GM10266 (cell line): Measurements from ENCODE around the gene FSCN2.

ENCODE experiments used
- DNase-seq: peaks from one replicate; pipeline ENCODE4 v3.0.0; 2012; ENCODE audit errors: extremely low spot score
- TF ChIP-seq, protein P1 (sequence below): IDR thresholded peaks from 2 replicates; pipeline ENCODE4 v1.5.1; 2012; ENCODE audit warnings: mild to moderate bottlenecking, low read depth; ENCODE audit not compliant: control insufficient read depth, insufficient read depth; ENCODE audit errors: missing control alignments

FSCN2 gene

DNA sequence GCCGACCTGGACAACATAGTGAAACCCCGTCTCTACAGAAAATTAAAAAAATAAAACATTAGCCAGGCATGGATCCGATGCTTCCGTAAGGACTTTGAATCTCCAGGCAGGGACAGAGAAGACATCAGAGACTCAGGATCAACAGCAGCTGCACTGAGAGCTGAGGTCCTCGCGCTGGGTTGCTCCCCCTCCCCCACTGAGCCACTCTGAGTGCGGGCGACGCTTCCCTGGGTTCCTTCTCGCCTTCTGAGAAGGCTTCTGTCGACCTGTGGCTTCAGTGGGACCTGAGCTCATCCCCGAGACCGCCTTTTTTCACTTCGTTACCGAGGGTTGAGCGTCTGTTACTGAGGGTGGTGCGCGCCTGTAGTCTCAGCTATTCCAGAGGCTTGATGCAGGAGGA, 36.0 kb upstream of the FSCN2 start:
- TF ChIP-seq, protein P1, sequence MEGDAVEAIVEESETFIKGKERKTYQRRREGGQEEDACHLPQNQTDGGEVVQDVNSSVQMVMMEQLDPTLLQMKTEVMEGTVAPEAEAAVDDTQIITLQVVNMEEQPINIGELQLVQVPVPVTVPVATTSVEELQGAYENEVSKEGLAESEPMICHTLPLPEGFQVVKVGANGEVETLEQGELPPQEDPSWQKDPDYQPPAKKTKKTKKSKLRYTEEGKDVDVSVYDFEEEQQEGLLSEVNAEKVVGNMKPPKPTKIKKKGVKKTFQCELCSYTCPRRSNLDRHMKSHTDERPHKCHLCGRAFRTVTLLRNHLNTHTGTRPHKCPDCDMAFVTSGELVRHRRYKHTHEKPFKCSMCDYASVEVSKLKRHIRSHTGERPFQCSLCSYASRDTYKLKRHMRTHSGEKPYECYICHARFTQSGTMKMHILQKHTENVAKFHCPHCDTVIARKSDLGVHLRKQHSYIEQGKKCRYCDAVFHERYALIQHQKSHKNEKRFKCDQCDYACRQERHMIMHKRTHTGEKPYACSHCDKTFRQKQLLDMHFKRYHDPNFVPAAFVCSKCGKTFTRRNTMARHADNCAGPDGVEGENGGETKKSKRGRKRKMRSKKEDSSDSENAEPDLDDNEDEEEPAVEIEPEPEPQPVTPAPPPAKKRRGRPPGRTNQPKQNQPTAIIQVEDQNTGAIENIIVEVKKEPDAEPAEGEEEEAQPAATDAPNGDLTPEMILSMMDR, result no peak
- DNase-seq, result no peak

DNA sequence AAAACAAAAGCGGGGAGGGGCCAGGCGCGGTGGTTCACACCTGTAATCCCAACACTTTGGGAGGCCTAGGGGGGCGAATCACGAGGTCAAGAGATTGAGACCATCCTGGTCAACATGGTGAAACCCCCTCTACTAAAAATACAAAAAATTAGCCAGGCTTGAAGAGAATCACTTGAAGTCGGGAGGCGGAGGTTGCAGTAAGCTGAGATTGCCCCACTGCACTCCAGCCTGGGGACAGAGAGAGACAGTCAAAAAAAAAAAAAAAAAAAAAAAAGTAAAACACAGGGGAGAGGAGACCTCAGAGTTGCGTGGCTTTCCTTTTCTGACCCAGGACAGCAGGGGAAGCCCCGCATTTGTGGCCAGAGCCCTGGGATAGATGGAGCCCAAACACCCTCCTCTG, 35.5 kb upstream of the FSCN2 start:
- no peak for DNase-seq
- TF ChIP-seq, protein P1, result no peak

DNA sequence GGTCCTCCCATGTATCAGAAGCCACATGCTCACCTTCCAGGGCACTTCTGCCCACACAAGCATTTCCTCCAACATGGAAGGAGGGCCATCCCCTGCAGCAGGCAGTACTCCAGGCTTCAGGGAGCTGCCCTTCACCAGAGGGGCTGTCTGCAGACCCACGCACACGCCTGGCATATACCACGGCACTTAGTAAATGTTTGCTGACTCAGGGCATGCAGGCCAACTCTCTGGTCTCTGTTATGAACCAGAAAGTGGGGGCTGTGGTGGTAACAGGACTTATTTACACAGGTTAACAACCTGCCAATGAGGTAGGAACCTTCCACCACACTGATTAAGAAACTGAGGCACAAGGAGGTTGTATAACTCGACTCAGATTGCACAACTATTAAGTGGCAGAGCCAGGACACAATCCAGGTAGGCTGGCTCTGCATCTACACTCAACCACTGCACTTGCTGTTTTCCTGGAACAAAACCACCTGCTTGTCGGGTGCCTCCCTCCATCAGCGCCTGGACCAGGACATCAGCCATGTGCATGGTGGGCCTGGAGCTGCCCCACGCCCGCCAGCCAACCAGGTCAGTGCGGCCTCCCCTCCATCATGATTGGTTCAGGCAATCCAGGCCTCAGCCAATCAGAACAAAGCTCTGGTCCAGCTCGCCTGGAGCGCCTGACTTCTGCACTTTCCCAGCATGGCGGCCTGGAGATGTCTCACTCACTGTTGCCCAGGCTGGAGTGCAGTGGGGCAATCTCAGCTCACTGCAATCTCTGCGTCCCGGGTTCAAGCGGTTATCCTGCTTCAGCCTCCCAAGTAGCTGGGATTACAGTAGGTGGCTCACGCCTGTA, 34.8 kb upstream of the FSCN2 start:
- TF ChIP-seq, protein P1, result no peak
- no peak for DNase-seq

DNA sequence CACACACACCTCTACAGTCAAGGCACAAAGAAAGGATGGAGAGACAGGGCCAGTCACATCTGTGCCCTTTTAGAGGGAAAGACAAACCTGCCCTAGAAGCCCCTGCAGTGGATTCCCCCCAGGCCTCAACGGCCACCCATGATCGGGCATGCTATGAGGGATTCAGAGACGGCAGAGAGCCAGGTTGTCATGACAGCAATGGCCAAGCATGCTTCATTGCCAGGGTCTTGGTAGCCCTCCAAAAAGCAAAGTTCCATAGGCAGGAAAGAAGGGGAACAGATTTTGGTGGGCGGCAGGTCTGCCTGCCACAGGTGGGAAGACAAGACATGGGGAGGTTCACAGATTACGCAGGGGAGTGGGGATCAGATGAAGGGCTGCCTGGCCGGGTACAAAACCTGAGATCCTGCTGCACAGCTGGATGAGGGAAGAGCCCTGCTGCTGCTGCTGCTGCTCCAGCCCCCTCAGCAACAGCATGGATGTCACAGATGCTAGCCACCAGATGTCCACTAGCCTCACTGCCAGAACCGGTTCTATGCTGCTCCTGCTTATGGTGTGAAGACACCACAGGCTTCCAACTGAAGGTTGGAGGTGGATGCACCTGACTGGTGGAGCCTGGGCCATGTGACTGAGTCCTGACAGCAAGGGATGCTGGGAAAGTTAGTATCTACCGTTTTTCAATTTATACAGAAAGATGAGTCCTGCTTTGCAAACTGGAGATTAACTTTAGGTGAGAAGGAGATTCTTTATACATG, 33.4 kb upstream of the FSCN2 start:
- no peak for DNase-seq
- TF ChIP-seq, protein P1, result no peak

DNA sequence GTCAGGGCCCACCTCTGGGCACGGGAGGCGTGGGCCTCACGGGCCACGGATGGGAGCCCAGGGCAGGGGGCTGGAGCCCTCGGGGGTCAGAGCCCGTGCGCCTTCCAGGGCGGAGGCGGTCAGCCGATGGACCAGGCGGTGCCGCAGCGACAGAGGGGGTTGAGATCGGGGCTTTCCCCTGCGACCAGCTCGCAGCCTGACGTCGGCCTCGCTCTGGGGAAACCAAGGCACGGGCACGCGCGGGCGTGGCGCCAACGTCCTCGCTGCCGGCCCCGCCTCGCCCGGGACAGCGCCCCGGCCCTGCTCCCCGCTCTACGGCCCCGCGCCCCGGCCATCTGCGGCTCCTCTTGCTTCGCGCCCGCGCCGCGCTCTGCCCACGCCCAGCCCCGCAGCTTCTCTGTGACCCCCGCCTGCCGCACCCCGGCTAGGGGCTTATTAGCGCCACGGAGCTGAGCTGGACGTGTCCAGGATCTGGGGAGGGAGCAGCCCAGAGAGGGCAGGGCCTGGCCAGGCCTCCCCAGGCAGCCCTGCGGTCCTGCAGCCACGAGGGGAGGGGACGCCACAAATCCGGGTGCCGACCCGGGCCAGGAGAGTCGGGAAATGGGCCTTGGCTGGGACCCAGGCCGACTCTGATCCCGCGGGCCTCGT, 29.1 kb upstream of the FSCN2 start:
- DNase-seq, result no peak
- TF ChIP-seq, protein P1, result no peak

DNA sequence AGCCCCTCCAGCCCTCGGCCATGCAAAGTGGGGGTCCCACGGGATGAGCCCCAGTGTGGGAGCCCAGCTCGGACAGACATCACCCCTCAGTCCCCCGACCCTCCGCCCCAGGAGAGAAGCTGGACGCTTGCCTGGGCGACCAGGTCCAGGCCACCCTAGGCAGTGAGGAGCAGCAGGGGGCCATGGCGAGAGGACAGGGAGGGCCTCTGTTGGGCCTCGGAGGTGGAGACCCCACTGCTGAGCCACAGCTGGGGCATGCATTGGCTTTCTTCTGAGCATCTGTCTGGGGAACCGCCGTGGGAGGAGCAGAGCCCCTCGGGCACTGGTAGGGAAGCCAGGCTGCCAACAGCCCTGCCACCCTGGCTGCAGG, 28.6 kb upstream of the FSCN2 start:
- no peak for DNase-seq
- TF ChIP-seq, protein P1, result no peak

DNA sequence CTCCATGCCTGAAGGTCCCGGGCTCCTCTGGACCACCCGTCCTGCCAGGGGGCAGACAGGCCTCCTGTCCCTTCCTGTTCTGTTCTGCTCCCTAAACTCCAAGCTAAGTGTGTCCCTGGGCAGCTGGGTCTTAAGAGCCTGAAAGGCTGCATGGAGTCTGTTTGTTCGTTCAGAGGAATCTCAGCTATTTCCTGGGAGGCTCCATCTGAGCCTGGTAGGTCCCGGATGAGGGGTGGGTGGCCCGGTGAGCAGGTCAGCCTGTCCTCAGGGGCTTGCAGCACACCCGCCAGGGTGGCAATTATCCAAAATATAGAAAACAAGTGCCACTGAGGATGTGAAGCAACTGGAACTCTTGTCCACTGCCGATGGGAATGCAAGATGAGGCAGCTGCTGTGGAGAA, 28.1 kb upstream of the FSCN2 start:
- TF ChIP-seq, protein P1, result no peak
- DNase-seq, result no peak
